Activated gamma-delta T cell treated with Interleukin-2 at 50 U/mL for 16 hours (primary cell): ENCODE data around the gene INPP5A.

Source experiments
- DNase-seq: peaks from one replicate; pipeline ENCODE4 v3.0.0-alpha.2; 2020

INPP5A gene

DNA sequence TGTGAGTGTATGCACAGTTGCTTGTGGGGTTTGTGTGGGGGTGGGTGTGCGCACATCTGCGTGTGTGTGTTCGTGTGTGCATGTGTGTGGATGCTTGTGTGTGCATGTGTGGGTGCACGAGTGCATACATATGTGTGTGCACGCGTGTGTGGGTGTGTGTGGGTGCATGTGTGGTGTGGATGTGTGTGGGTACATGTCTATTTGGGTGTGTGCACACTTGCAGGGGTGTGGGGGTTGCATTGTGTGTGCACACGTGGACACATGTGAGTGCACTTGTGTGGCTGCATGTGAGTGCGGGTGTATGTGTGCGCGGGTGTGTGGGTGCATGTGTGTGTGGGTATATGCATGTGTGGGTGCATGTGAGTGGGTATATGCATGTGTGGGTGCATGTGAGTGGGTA is 174.7 kb downstream of the INPP5A start:
- no peak for DNase-seq

DNA sequence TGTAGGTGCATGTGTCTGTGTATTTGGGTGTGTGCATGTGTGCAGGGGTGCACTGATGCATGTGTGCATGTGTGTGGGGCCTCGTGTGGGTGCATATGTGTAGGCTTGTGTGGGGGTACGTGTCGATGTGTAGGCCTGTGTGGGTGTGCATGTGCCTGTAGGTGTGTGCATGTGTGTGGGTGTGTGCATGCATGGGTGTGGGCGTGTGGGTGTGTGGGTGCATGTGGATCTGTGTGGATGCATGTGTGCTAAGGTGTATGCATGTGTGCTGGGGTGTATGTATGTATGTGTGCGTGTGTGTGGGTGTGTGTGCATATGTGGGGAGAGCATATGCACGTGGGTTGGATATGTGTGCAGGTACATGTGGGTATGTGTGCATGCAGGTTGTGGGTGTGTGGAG is 175.2 kb downstream of the INPP5A start:
- no peak for DNase-seq

DNA sequence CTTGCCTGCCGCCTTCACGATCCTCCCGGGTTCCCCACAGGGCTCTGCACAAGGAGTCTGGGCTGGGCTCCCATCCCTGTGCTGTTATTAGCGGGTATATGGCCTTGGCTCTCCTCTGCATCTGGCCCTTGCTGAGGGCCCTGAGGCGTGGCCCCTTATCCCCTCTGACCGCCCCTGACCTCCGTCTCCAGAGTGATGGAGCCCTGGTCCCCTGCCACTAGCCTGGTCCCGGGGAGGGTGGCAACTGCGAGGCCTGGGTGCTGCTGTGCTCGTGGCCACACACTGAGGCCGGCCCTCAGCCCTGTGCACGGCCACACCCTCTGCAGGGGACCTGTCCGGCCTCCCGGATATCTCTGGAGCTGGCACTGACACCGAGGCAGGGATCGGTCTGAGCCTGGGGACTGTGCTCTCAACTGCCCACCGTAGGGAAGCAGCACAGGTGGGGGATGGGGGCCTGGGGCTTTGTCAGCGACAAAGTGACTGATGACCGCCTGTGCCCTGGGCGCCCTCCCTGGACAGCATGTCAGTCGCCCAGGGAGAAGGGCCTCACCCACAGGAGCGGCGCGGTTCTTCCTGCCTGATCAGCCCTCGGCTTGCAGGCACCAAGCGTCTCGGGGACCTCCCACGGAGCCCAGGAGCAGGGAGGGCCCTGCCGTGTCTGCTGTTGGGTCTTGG is 176.0 kb downstream of the INPP5A start:
- no peak for DNase-seq

DNA sequence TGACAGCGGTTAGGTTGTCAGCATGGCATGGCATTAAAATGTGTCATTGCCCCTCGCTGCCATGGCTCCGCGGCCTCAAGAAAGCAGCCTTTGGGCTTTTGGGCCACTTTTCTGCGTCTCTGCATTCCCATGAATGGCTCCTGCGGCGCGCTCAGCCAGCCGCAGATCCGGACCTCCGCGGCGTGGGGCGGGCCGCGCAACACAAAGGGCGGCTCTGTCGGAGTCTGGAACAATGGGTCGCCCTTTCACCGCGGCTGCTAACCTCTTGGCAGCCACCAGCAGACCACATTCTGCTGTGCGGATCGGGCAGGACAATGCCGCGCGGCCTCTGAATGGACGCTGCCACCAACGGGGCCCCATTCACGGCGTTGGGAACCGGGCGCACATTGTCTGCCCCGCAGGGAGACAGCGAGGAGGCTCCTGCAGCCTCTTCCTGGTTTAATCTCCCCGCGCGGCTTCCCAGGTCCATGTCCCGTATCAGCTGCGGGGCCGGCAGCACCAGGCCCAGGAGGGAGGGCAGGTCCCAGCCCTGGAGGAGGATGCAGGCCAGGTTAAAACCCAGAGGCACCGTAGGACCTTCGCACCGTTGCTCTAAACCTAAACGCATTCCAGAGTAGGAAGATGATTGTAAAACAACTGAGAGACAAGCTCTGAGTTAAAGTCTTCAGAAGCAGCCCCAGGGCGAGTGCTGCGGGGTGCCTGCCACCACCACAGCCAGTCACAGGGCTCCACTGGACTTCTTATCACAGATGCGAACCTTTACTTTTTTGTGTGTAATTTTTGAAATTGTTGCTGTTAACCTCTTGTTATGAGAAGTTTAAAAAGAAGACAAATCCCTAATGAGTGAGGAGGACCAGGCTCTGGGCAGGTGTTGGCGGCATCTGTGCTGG is 176.8 kb downstream of the INPP5A start:
- no peak for DNase-seq

DNA sequence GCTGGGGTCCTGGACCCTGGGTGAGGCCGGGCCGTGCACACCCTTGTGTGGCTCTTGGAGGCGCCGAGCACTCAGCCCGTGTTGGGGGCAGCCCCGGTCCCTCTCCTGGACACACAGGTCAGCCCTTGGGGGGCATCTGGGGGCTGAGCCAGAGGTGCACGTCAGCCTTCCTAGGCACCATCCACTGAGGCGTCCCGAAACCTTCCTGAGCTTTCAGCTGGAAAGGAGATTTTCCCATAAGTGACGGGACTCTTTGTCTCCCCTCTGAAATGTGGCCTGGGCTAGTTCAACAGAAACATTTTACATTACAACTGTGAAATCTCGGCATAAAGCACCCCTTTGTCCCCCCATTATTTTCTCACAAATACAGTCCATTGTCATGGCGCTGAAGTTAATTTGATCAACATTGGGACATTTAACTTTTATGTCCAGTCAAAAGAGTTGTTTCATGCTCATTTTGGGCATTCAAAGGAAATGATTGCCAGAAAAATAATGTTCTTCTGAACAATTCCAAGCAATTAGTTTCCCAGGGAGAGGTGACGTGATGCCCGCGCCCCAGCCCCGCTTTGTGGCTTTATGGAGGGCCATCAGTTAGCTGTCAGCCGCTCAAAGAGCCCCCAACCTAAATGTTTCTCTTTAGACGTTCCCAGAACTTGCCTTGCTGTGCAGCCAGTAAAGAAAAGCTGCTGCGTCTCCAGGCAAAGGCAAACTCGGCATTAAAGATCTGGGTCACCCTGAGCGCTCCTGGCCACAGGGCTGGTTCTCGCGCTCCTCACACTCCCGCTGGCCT is 177.6 kb downstream of the INPP5A start:
- no peak for DNase-seq

DNA sequence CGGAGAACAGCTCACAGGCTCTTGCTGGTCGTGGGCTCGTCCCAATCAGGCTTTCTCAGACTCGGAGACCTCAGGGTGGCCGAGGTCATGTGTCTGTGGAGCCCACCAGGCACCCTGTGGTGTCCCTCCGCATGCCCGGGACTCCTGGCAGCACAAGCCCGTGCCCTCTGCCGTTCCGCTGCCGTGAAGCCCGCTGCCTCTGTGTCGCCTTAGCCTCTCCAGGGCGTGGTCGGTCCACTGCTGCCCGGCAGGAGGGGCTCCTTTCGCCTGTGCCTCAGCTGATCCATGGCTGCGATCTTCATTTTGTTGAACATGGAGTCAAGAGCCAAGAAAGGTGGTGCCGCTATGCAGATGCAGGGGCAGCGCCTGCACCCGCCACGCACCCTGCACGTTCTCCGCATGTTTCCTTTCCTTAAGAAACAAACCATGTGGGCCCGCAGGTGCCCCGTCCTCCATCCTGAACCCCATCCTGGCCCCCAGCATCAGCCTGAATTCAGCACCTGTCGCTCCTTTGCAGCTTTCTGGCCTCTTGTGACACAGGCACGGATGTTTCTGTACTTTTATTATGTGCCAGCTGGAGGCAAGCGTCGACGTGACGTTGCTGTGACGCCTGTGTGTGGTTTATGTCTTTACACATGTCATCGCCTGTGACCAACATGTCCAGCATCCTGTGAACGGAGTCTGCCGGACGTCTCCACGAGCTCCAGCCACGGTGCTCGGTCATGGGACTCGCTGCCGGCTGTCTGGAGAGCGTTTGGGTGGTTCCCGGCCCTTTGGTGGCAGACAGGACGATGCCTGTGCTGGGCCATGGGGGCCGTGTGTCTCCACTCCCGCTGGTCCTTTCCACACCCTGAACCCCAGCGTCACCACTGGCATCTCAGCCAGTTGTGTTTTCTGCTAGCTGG is 178.4 kb downstream of the INPP5A start:
- DNase-seq = no peak

DNA sequence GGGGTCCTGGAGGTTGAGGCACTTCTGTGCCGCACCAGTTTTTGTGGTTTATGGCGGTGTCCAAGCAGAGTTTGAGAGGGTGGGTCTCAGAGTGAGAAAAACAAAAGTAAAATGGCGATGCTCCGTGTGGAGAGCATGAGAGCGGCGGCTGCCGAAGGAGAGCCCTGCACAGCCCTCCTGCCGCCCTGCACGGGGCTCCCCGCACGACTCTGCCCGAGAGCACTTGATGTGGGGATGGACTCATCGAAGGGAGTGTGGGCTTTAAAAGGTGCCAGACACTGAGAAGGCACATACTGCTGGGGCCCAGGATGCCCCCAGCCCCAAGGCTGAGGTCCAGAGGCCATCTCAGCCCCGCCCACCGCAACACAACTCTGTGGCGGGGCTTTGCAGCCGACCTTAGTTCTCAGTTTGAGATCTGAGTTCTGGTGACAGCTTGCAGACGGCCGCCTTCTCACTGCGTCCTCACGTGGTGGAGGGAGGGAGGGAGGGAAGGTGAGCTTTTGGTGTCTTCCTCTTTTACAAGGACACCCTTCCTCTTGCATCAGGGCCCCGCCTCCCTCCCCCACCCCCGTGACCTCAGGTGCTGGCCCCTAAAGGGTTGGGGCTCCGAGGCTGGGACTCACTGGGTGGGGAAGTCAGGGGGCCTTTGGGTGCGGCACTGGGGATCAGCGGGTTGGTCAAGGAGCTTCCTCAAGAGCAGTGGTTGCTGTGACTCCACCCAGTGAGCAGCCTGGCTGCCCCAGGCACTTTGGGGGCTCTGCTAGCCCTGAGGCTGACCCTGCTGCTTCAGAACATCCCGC is 179.3 kb downstream of the INPP5A start:
- no peak for DNase-seq

DNA sequence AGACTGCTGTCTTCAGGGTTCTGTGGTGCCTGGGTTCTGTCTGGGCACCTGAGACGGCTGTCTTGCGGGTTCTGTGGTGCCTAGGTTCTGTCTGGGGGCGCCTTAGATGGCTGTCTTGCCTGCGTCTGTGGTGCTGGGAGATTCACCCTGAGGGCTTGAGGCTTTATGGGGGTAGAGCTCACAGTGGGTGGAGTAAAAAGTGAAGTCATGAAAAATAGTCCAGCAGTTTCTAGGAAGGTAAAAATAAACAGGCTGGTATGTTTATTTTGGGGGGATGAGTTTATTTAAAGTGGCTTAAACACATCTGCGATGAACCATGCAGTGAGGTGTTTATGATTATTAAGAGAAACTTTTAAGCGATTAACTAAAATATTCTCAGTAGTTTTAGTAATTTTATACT is 184.1 kb downstream of the INPP5A start:
- DNase-seq = no peak

DNA sequence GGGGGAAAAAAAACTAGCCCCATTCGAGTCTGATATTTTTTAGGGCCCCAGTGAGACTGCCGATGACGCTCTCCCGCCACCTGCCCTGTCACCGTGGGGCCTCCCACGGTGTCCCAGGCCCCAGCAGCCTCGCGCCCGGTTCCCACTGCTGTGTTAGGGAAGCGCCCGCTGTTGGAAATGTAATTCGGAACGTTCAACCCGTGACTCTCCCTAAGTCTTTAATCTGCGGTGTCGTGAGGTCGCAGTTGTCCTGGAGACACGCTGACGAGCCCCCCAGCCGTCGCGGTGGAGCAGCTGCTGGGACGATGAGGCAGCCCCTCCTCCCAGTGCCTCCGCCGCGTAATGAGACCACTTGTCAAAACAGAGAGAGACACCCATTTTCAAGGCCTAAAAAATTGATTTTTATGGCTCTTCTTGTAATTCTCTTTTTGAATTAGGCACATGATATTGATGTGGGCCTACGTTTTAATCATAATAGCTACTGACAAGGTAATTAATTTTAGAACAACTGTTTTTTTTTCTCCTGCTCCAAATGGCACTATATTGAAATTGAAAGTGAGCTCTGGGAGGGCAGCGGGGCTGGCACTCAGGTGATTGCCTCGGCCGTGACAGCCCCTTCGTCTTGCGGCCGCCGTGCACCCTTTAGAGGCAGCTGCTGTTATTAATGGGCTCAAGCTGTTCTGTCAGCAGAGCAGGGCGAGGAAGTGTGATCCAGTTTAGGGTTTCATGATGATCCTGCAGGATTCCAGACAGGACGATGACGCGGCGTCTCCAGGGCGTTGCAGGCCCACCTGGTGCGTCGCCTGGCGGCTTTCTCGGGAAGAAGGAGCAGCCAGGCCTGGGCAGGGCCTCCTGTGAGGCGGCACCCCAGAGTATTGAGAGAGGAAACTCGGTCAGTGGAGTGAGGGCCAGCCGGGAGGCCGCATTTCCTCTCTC is 185.1 kb downstream of the INPP5A start:
- no peak for DNase-seq

DNA sequence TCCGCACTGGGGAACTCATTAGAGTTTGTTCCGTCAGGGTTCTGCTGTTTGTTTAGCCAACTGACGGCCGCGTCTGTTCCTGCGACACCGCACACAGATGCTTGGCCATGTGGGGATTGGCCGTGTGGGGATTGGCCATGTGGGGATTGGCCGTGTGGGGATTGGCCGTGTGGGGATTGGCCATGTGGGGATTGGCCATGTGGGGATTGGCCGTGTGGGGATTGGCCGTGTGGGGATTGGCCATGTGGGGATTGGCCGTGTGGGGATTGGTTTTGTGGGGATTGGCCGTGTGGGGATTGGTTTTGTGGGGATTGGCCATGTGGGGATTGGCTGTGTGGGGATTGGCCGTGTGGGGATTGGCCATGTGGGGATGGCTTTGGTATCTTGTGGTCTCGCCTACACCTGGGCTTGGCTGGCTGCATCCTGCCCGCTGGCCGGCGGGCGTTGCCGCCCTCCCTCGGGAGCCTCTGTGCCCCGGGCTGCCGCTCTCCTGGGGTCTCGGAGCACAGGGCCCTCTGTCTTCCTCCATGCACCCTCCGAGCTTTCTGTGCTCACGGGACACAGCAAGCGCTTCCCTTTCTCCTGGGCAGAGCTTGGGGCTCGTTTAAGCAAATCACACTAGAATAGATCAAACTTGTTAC is 185.9 kb downstream of the INPP5A start:
- DNase-seq = no peak

DNA sequence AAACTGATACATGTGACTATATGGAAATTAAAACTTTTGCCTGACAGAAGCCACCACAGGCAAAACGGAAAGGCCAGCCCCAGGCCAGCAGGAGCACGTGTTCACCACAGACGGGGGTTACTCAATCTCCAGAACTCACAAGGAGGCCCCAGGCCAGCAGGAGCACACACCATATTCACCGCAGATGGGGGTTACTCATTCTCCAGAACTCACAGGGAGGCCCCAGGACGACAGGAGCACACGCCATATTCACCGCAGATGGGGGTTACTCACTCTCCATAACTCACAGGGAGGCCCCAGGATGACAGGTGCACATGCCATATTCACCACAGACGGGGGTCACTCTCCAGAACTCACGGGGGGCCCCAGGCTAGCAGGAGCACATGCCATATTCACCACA is 186.9 kb downstream of the INPP5A start:
- DNase-seq = no peak

DNA sequence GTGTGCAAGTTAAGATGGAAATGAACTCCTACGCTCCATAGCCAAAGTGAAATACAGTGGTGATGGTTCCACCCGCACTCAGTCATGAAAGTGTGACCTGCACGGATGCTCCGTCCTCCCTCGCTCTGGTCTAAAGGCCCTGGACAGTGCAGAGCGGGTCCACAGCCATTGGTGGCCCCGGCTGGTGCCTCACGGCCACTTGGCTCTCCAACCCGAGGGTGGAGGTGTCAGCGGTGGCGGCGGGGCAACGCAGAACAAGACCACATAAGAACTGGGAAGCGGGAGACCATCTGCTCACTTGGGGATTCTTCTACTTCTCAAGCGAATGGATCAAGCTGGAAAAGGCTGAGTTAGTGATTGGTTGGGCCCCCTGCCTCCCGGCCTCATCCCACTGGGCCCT is 187.6 kb downstream of the INPP5A start:
- no peak for DNase-seq

DNA sequence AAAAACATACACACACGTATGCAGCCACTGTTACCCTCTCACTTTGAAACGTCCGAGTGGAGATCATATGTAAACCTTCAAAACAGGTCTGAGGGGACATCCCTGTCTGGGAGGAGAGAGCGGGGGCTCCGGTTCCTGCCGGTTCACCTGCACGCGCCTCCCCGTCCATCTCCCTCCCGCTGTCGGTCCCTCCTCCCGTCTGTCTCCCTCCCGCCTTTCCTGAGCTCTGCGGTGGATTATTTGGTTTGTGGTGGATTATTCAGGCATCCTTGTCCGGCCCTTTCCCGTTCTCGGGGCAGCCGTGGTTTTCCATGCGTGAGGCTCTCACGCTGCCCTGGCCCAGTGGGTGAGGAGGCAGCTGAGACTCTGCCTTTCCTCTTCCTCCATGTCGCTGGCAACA is 188.6 kb downstream of the INPP5A start:
- DNase-seq = no peak

DNA sequence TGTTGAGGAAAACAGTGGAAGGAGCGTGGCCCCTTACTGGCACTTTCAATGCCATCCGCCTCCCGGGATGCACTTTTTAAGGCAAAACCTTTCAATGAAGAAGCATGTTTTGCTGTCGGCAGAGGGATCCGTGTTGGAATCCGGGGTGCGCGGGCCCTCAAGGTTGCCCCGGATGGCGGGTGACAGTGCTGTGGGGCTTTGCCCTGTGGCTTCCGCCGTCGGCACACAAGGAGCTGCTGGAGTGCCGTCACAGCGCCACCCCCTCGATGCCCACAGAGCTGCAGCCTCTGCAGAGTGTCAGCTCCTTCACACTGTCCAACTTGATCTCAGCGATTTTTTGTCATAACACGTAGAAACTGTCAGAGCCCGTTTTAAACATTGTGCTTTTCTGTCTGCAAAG is 189.4 kb downstream of the INPP5A start:
- no peak for DNase-seq

DNA sequence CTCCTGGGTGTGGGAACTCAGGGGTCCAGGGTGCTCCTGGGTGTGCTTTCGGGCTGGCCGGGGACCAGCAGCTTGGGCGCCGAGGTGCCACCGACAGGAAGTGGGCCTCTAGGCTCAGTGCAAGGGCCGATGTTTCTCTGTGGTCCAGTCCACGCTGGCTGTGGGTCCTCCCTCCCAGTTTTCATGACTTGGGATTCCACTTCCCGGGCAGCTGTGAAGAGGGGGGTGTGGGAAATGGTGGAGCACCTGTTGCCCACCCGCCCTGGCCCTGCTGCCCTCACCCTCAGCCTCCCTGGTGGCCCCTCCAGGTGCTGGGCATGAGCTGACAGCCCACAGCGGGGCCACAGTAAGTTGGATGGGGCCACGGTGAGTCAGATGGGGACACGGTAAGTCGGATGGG is 189.8 kb downstream of the INPP5A start:
- DNase-seq = no peak

DNA sequence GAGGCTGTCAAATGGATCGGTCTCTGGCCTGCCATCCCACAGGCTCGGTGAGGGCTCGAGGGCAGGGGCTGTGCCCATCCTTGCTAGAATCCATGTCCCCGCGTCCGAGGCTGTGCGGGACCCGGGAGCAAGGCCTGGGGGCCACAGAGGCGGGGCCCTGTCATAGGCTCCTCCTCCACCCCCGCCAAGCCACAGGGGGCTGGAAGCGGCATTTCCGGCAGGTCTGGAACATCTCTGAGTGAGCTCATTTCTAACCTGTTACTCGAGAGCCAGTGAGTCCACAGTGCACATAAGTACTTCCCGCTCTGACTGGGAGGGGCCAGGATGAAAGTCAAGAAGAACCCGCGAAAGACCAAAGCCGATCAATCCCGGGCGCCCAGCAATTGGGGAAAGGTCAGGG is 190.7 kb downstream of the INPP5A start:
- DNase-seq = no peak

DNA sequence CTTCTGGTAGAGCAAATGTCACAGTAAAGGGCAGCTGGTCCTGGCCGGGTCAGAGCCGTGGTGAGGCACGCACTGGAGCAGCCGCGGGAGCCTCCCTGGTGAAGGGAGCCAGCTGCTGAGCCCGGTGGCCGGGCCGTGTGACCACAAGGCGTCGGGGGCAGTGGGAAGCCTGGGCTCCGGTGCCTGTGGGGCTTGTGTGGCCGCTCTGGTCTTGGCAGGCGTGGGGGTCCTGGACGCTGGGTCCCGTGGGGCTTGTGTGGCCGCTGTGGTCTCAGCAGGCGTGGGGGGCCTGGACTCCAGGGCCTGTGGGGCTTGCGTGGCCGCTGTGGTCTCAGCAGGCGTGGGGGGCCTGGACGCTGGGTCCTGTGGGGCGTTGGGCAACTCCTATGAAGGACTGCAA is 191.2 kb downstream of the INPP5A start:
- DNase-seq = no peak

DNA sequence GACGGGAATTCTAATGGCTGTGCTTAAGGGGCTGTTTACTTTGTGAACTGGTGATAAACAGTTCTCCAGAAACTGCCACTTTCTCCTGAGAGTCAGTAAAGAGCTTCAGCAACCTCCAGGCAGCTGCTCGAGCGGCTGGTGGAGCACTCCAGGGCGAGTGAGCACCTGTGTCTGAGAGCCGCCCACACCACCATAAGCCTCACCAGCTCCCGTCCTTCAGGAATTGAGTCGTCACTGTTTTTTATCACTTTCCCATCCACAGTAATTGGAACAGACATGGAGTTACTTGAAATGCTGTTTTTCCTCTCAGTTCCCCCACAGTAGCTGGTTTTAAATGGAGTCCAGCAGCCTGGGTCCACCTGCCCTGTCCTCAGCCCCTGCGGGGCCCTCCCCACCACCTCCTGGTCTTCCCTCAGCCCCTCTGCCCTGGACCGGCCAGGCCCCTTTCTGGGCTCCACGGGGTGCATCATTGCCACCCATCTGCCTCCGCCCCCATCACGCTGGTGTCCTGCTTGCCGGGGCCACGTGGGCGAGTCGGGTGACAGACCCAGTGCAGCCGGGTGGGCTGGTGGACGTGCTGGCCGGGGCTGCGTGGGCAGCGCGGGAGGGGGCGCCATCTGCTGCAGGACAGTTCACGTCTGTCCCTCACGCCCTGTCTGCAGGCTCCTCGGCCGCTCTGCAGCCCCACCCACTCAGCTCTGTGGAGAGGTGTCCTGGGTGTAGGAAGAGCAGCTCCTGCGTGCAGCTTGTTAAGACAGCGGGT is 192.4 kb downstream of the INPP5A start:
- no peak for DNase-seq

DNA sequence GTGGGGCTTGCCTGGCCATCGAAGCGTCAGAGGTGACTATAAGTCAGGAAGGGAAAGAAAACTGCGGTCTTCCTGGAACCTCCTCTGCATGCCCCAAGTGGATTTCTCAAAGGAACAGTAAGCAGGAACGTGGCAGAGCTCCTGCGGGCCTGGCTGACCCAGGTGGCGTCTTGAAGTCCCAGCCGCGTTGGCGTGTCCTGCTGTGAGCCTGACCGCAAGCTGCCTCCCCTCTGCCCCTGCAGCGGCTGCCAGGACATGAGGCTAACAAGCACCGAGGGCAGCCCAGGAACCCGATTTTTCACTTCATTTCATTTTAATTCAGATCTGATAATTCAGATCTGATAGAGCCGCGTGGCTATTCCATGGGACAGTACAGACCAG is 193.0 kb downstream of the INPP5A start:
- no peak for DNase-seq
